PC-9 (cell line): ENCODE results near the gene OSTN. TPM values are rescaled to one million over a fixed set of nuclear protein-coding genes. Genes with fewer than 3 reads are reported as not detected.

Experiments
- BruUV-seq: library from RNA; stranded (reverse); fragments of 400-500 nt; replicated peaks from 2 replicates; lab custom pipeline; 2021; lab: Mats Ljungman, UMichigan
- CTCF ChIA-PET: fragments of 300-600 bp; sonication (Branson Sonifier 250); formaldehyde crosslinking; loops from one replicate; lab custom pipeline; 2022; ENCODE audit warnings: antibody characterized with exemption; lab: Charles Lee
- POLR2A ChIA-PET: fragments of 300-600 bp; sonication (Branson Sonifier 250); formaldehyde crosslinking; loops from one replicate; lab custom pipeline; 2022; ENCODE audit warnings: antibody characterized with exemption; ENCODE audit not compliant: unreplicated experiment; lab: Charles Lee
- DNase-seq, 2 experiments: peaks; one replicate each; pipeline versions ENCODE4 v3.0.0 to v3.0.0-alpha.2; 2015 to 2022; ENCODE audit warnings: mixed read lengths in 1 of 2
- H2AFZ ChIP-seq: fragments of 200-600 bp; sonication (generic); 2 replicates; pipeline ENCODE4 v1.8.1; 2017; ENCODE audit warnings: antibody characterized with exemption
- H3F3A ChIP-seq: fragments of 200-600 bp; sonication (generic); 2 replicates; pipeline ENCODE4 v1.8.1; 2017; ENCODE audit warnings: antibody characterized with exemption, mild to moderate bottlenecking, low read depth; ENCODE audit not compliant: insufficient read depth
- H3K27ac ChIP-seq: fragments of 200-600 bp; sonication (generic); 2 replicates; pipeline ENCODE4 v1.6.1; 2016; ENCODE audit warnings: mixed run types
- H3K27me3 ChIP-seq: fragments of 200-600 bp; sonication (generic); 2 replicates; pipeline ENCODE4 v1.6.1; 2016; ENCODE audit warnings: low read depth, mixed run types; ENCODE audit not compliant: insufficient read depth
- H3K36me3 ChIP-seq: fragments of 200-600 bp; sonication (generic); 2 replicates; pipeline ENCODE4 v1.6.1; 2016; ENCODE audit warnings: low read depth, mixed run types
- H3K4me1 ChIP-seq: fragments of 200-600 bp; sonication (generic); replicated peaks from 2 replicates; pipeline ENCODE4 v1.6.1; 2016; ENCODE audit warnings: mixed run types; ENCODE audit not compliant: insufficient read depth
- H3K4me2 ChIP-seq: fragments of 200-600 bp; sonication (generic); 2 replicates; pipeline ENCODE4 v1.6.1; 2017; ENCODE audit warnings: mixed run types
- H3K4me3 ChIP-seq: fragments of 200-600 bp; sonication (generic); 2 replicates; pipeline ENCODE4 v1.6.1; 2016; ENCODE audit warnings: mixed run types
- H3K79me2 ChIP-seq: fragments of 200-600 bp; sonication (generic); 2 replicates; pipeline ENCODE4 v1.6.1; 2017; ENCODE audit warnings: low read depth, mixed run types
- H3K9me2 ChIP-seq: fragments of 200-600 bp; sonication (generic); 2 replicates; pipeline ENCODE4 v1.8.1; 2017; ENCODE audit warnings: mild to moderate bottlenecking; ENCODE audit not compliant: insufficient read depth
- H3K9me3 ChIP-seq: fragments of 200-600 bp; sonication (generic); 2 replicates; pipeline ENCODE4 v1.8.1; 2016; ENCODE audit warnings: low read depth; ENCODE audit not compliant: insufficient read depth
- H4K20me1 ChIP-seq: fragments of 200-600 bp; sonication (generic); 2 replicates; pipeline ENCODE4 v1.8.1; 2017; ENCODE audit not compliant: insufficient read depth
- EZH2 ChIP-seq: fragments of 200-600 bp; sonication (generic); IDR thresholded peaks from 2 replicates; pipeline ENCODE4 v1.8.0; 2017; ENCODE audit warnings: antibody characterized with exemption, low read depth
- intact Hi-C: fragments of 100-400 bp; cut with micrococcal nuclease; formaldehyde crosslinking; loops from one replicate; pipeline ENCODE4 v1.10.0; 2022; ENCODE audit not compliant: unreplicated experiment
- total RNA-seq: library from RNA; stranded (reverse); gene quantifications from 2 replicates; pipeline ENCODE4 v1.2.3, GENCODE V29; 2021
- TF ChIP-seq, protein P1 (sequence below): fragments of 200-600 bp; sonication (generic); conservative IDR thresholded peaks from 2 replicates; pipeline ENCODE4 v1.6.1; 2017; ENCODE audit warnings: mixed run types, antibody characterized with exemption, mild to moderate bottlenecking, moderate library complexity

OSTN gene
- total RNA-seq, 1 experiment from 2014 or later = not detected

DNA sequence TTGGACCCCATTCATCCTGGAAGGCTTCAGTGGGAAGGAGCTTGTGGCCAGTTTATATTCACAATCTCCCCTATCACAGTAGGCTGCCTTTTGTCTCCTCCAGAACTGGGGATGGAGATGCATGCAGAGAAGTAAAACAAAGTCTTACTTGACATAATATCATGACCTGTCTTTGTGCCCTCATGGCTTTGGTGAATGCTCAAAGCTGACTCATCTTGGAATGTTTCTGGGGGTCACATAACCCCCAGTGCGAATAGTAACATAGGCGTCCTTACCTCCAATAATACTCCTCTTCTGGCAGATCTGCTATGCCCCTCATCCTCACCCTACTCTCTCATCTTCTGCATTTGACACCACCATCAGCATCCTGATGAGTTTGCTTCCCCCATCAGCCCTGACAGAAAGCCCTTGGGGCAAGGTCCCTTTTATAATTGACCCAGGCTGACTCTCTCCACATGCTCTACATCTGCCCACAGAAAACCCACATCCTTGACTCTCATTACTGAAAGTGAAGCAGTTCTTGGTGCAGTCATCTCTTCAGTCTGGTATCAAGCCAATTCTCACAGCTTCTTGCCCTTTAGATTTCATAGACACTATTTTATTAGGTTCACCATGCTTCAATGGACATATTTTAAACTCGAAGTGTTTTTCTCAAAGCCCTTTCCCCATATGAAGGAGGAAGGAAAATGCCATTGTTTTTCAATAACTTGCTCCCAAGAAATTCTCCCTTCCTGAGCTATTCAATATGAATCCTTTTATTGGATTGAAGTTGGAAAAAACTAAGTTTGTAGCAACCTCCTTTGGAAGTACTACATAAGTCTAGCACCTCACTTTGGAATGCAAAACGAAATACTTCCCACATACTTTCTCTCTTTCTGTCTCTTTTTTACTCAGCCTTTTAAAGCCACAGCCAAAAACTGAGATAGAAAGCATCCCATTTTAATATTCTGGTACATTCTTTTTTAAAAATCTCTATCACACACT, 36.6 kb downstream of the OSTN start:
- CTCF ChIA-PET = interaction anchor here (0.6 kb wide), 1 partner anchor 557 kb away, joined by 4 read pairs; no protein-coding TSS in a partner anchor
- no peaks in the 10 kb centered on the region for H3K27me3 ChIP-seq
- no peaks in the 10 kb centered on the region for H3K79me2 ChIP-seq
- peak overlapping the region; percentile 85; the same call in 1 of the 2 replicates for H3K27ac ChIP-seq
- peak in 1 of 2 experiments; percentile 34 for DNase-seq
- H3F3A ChIP-seq = peaks cover 29% of the 10 kb centered on the region
- H3K4me2 ChIP-seq = peak overlapping the region; percentile 54; the same call in 1 of the 2 replicates
- TF ChIP-seq, protein P1, sequence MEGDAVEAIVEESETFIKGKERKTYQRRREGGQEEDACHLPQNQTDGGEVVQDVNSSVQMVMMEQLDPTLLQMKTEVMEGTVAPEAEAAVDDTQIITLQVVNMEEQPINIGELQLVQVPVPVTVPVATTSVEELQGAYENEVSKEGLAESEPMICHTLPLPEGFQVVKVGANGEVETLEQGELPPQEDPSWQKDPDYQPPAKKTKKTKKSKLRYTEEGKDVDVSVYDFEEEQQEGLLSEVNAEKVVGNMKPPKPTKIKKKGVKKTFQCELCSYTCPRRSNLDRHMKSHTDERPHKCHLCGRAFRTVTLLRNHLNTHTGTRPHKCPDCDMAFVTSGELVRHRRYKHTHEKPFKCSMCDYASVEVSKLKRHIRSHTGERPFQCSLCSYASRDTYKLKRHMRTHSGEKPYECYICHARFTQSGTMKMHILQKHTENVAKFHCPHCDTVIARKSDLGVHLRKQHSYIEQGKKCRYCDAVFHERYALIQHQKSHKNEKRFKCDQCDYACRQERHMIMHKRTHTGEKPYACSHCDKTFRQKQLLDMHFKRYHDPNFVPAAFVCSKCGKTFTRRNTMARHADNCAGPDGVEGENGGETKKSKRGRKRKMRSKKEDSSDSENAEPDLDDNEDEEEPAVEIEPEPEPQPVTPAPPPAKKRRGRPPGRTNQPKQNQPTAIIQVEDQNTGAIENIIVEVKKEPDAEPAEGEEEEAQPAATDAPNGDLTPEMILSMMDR = no peak
- TF ChIP-seq EZH2 = no peak
- H3K9me3 ChIP-seq = 0 out of 2 replicates have a peak, but pooled peaks cover 6% of the 10 kb centered on the region
- POLR2A ChIA-PET = no interaction called here
- H3K36me3 ChIP-seq = no peaks in the 10 kb centered on the region
- H3K4me1 ChIP-seq = peaks cover 47% of the 10 kb centered on the region
- no peak overlapping the region for H3K4me3 ChIP-seq
- no TSS peak for BruUV-seq
- intact Hi-C loops = loop anchor here (5.0 to 10.0 kb wide), 8 partner anchors 93 to 723 kb away; partner anchors contain the start of gene IL1RAP
- no peaks in the 10 kb centered on the region for H3K9me2 ChIP-seq
- H2AFZ ChIP-seq = no peak overlapping the region
- H4K20me1 ChIP-seq = no peaks in the 10 kb centered on the region

DNA sequence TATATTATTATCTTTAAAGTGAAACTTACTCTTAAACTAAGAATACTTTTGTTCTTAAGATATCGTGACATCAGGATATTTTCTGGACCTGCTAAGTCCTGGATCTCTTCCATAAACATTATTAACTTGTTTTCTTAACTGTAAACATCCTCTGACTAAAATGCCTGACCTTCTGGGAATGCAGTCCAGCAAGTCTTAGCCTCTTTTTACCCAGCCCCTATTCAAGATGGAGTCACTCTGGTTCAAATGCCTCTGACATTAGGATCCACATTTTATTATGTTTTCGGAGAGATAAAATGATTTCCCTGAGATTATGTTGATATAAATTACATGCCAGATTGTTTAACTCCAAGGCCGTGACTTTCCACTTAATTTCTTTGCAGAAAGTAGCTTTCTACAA, 37.6 kb downstream of the OSTN start:
- no peak overlapping the region for H3K4me3 ChIP-seq
- H3K9me2 ChIP-seq = no peaks in the 10 kb centered on the region
- H3K9me3 ChIP-seq = 0 out of 2 replicates have a peak, but pooled peaks cover 6% of the 10 kb centered on the region
- H3K79me2 ChIP-seq = no peaks in the 10 kb centered on the region
- no peak for TF ChIP-seq EZH2
- TF ChIP-seq, protein P1 = no peak
- no TSS peak for BruUV-seq
- peak overlapping the region; percentile 54 for H3K4me2 ChIP-seq
- POLR2A ChIA-PET = no interaction called here
- CTCF ChIA-PET = interaction anchor here (0.6 kb wide), 1 partner anchor 540 kb away, joined by 5 read pairs; no protein-coding TSS in a partner anchor
- peaks cover 29% of the 10 kb centered on the region for H3F3A ChIP-seq
- H2AFZ ChIP-seq = no peak overlapping the region
- peak; percentile 56 to 88 for DNase-seq
- peaks cover 47% of the 10 kb centered on the region for H3K4me1 ChIP-seq
- no peaks in the 10 kb centered on the region for H3K36me3 ChIP-seq
- H3K27ac ChIP-seq = peak overlapping the region; percentile 85
- intact Hi-C loops = loop anchor here (5.0 to 10.0 kb wide), 8 partner anchors 94 to 724 kb away; partner anchors contain the start of gene IL1RAP
- no peaks in the 10 kb centered on the region for H4K20me1 ChIP-seq
- no peaks in the 10 kb centered on the region for H3K27me3 ChIP-seq
